CD14-positive monocyte (primary cell): ENCODE data around the gene OGG1. TPM values are rescaled to one million over a fixed set of nuclear protein-coding genes. Genes with fewer than 3 reads are reported as not detected.

Experiments used
- DNase-seq, 3 donors: peaks; one replicate each; pipeline ENCODE4 v3.0.0-alpha.2; 2011 to 2022
- H2AFZ ChIP-seq: 2 replicates; pipeline ENCODE4 v1.6.0; 2012; ENCODE audit warnings: mild to moderate bottlenecking, low read depth, low read length, inconsistent platforms; ENCODE audit not compliant: insufficient read depth, poor library complexity, severe bottlenecking
- H3K27ac ChIP-seq, 2 donors: 1 replicate in 1 of 2; 2 replicates in 1 of 2; pipeline ENCODE4 v1.5.1; 2012 to 2013; ENCODE audit warnings: low read length in 2 of 2, control low read depth in 1 of 2, inconsistent platforms in 1 of 2, low read depth in 1 of 2, mild to moderate bottlenecking in 1 of 2
- H3K27me3 ChIP-seq, 2 donors: one replicate each; pipeline versions ENCODE4 v1.6.0 to v1.6.1; 2011 to 2013; ENCODE audit warnings: low read length in 2 of 2; ENCODE audit not compliant: control insufficient read depth in 2 of 2, insufficient read depth in 2 of 2
- H3K36me3 ChIP-seq, 2 donors: replicated peaks in 1 of 2; 1 replicate in 1 of 2; 2 replicates in 1 of 2; pipeline versions ENCODE4 v1.5.1 to v1.6.1; 2012 to 2013; ENCODE audit warnings: low read length in 2 of 2, control low read depth in 1 of 2, inconsistent platforms in 1 of 2, mild to moderate bottlenecking in 1 of 2; ENCODE audit not compliant: insufficient read depth in 2 of 2, control insufficient read depth in 1 of 2
- H3K4me1 ChIP-seq, 2 donors: 1 replicate in 1 of 2; 2 replicates in 1 of 2; pipeline versions ENCODE4 v1.5.1 to v1.6.1; 2012 to 2013; ENCODE audit warnings: low read length in 2 of 2, control low read depth in 1 of 2, inconsistent platforms in 1 of 2, mild to moderate bottlenecking in 1 of 2, moderate library complexity in 1 of 2; ENCODE audit not compliant: insufficient read depth in 2 of 2, control insufficient read depth in 1 of 2
- H3K4me2 ChIP-seq: replicated peaks from 2 replicates; pipeline ENCODE3; 2012; ENCODE audit warnings: low read length, moderate library complexity, mild to moderate bottlenecking; ENCODE audit not compliant: poor library complexity, severe bottlenecking; ENCODE audit errors: extremely low read depth
- H3K4me3 ChIP-seq, 3 experiments: fragments of 200-600 bp in 1 of 3; sonication (generic) in 1 of 3; replicated peaks in 1 of 3; 1 replicate in 2 of 3; 2 replicates in 1 of 3; pipeline ENCODE4 v1.5.1; 2011 to 2013; ENCODE audit warnings: low read length in 3 of 3, mild to moderate bottlenecking in 3 of 3, control low read depth in 2 of 3, low read depth in 2 of 3, inconsistent platforms in 1 of 3, moderate library complexity in 1 of 3
- H3K79me2 ChIP-seq: 2 replicates; pipeline ENCODE4 v1.6.0; 2012; ENCODE audit warnings: mild to moderate bottlenecking, control low read depth, inconsistent platforms, low read length, moderate library complexity; ENCODE audit not compliant: insufficient read depth
- H3K9ac ChIP-seq: 2 replicates; pipeline ENCODE4 v1.6.0; 2017; ENCODE audit warnings: low read length, mild to moderate bottlenecking; ENCODE audit not compliant: insufficient read depth, poor library complexity, severe bottlenecking
- H3K9me3 ChIP-seq, 2 donors: replicated peaks in 1 of 2; 1 replicate in 1 of 2; 2 replicates in 1 of 2; pipeline versions ENCODE4 v1.5.1 to v1.6.1; 2012 to 2013; ENCODE audit warnings: low read length in 2 of 2, control low read depth in 1 of 2; ENCODE audit not compliant: control insufficient read depth in 1 of 2, insufficient read depth in 1 of 2
- H4K20me1 ChIP-seq: 2 replicates; pipeline ENCODE4 v1.6.0; 2012; ENCODE audit warnings: mild to moderate bottlenecking, low read length, control low read depth, moderate library complexity; ENCODE audit not compliant: insufficient read depth
- H3K27ac Mint-ChIP-seq, 7 donors: one replicate each; pipeline ENCODE4 v1.8.0; 2020; ENCODE audit warnings: mild to moderate bottlenecking in 7 of 7, mixed read lengths in 7 of 7, moderate library complexity in 6 of 7, inconsistent platforms in 2 of 7
- H3K27me3 Mint-ChIP-seq, 3 donors: one replicate each; pipeline ENCODE4 v1.8.0; 2021 to 2022; ENCODE audit warnings: low read depth in 3 of 3, mild to moderate bottlenecking in 3 of 3, mixed read lengths in 3 of 3, moderate library complexity in 3 of 3, inconsistent platforms in 1 of 3
- H3K36me3 Mint-ChIP-seq, 2 donors: one replicate each; pipeline ENCODE4 v1.8.0; 2020; ENCODE audit warnings: mixed read lengths in 2 of 2, inconsistent platforms in 1 of 2, mild to moderate bottlenecking in 1 of 2
- H3K4me1 Mint-ChIP-seq: one replicate; pipeline ENCODE4 v1.8.0; 2020; ENCODE audit warnings: mild to moderate bottlenecking, mixed read lengths
- H3K4me3 Mint-ChIP-seq, 2 donors: one replicate each; pipeline ENCODE4 v1.8.0; 2020; ENCODE audit warnings: mild to moderate bottlenecking in 2 of 2, mixed read lengths in 2 of 2, moderate library complexity in 1 of 2
- H3K9me3 Mint-ChIP-seq, 7 donors: one replicate each; pipeline ENCODE4 v1.8.0; 2020 to 2022; ENCODE audit warnings: mixed read lengths in 7 of 7, mild to moderate bottlenecking in 6 of 7, moderate library complexity in 6 of 7, inconsistent platforms in 2 of 7
- CTCF ChIP-seq: fragments of 200-600 bp; IDR thresholded peaks from one replicate; pipeline ENCODE4 v1.8.0; 2022; ENCODE audit warnings: antibody characterized with exemption, mild to moderate bottlenecking
- WGBS: methylation state at CpG from one replicate; pipeline ENCODE4 v1.1.5; 2013; ENCODE audit warnings: missing lambda C conversion rate; ENCODE audit not compliant: insufficient coverage; 5-methylcytosine and 5-hydroxymethylcytosine counted together
- intact Hi-C, 2 donors: fragments of 100-400 bp; cut with micrococcal nuclease; formaldehyde crosslinking; loops; one replicate each; pipeline versions ENCODE4 v1.15.0 to v1.15.1; 2023
- polyA plus RNA-seq, 3 donors: library from polyadenylated mRNA; depleted of rRNA in 1 of 3; unstranded in 2 of 3; stranded (reverse) in 1 of 3; fragments of 300-500 nt in 2 of 3; fragments of >200 nt in 1 of 3; fragmentation: Illumina TruSeq in 2 of 3; gene quantifications; 1 replicate in 2 of 3; 2 replicates in 1 of 3; pipeline ENCODE4 v1.2.3, GENCODE V29; 2012 to 2021

The OGG1 gene
- polyA plus RNA-seq, 3 donors, result 17.4 to 21.9 (median 20.5) TPM

- Mint-ChIP-seq H3K36me3 (peaks cover 41 to 44% of the 10 kb centered on the region in 2 donors), H3K9me3 (peaks cover 0 to 13% (median 4%) of the 10 kb centered on the region in 7 donors), H3K4me3 (peak overlapping the region; percentile 43 to 83), H3K27ac (no peak overlapping the region), H3K27me3 (peaks cover 36 to 55% (median 40%) of the 10 kb centered on the region in 3 donors), H3K4me1 (peaks cover 22% of the 10 kb centered on the region)
- H3K4me1 ChIP-seq, result peaks cover 15 to 24% of the 10 kb centered on the region in 2 donors
- H3K9ac ChIP-seq, result no peak overlapping the region
- peaks cover 34 to 35% of the 10 kb centered on the region in 2 donors for H3K36me3 ChIP-seq
- peaks cover 10 to 36% of the 10 kb centered on the region in 2 donors for H3K27me3 ChIP-seq
- no peak for DNase-seq
- peaks cover 52% of the 10 kb centered on the region for H4K20me1 ChIP-seq
- no peaks in the 10 kb centered on the region for H3K79me2 ChIP-seq
- H3K4me3 ChIP-seq, result peak overlapping the region in 1 of 3 experiments; percentile 20
- peak overlapping the region; percentile 47 for H3K4me2 ChIP-seq
- H3K27ac ChIP-seq, result no peak overlapping the region
- TF ChIP-seq CTCF, result no peak
- under 1% methylated on average over 61 of the region's 62 CpGs for WGBS
- no peaks in the 10 kb centered on the region for H3K9me3 ChIP-seq
- intact Hi-C loops, result no loop called here
- no peak overlapping the region for H2AFZ ChIP-seq
These were observed 45.1 kb upstream of the OGG1 start for GRCh38 chr3:9704347-9705322.

DNA sequence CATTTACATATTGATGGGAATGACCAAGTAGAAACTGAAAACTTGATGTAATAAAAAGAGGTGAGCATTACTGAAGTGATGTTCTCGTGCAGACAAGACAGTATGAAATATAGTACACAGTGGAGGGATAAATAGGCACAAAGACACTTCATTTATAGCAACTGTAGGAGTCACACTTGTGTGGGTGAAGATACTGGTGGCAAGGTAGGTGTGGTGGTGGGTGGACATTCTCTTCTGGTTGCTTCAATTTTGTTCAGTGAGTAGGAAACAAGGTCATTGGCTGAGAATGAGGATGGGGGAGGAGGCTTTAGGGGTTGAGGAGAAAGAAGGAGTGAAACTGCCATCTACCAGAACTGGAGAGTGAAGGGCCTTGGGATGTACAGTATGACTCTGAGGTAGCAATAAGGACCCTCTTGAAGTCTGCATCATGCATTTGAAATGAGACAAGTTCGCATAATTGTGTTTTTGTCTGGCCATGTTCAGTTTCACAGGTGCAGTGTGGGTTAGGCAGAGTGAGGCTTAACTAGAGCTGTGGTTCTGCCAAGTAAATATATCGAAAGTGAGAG is 39.5 kb upstream of the OGG1 start:
- no peaks in the 10 kb centered on the region for H3K9me3 ChIP-seq
- no peaks in the 10 kb centered on the region for H3K79me2 ChIP-seq
- Mint-ChIP-seq H3K36me3 (peaks cover 3 to 4% of the 10 kb centered on the region in 2 donors), H3K4me3 (no peak overlapping the region), H3K27ac (no peak overlapping the region), H3K4me1 (peaks cover 8% of the 10 kb centered on the region), H3K9me3 (peaks cover 0 to 3% (median 0%) of the 10 kb centered on the region in 7 donors), H3K27me3 (peaks cover 14 to 18% (median 16%) of the 10 kb centered on the region in 3 donors)
- WGBS, result 88% methylated on average over 3 of the region's 3 CpGs
- H4K20me1 ChIP-seq, result no peaks in the 10 kb centered on the region
- intact Hi-C loops, result no loop called here
- no peak overlapping the region for H2AFZ ChIP-seq
- no peak for TF ChIP-seq CTCF
- no peak overlapping the region for H3K9ac ChIP-seq
- H3K27me3 ChIP-seq, result peaks cover 0 to 12% of the 10 kb centered on the region in 2 donors
- H3K4me3 ChIP-seq, result no peak overlapping the region
- no peak for DNase-seq
- H3K4me2 ChIP-seq, result no peak overlapping the region
- no peaks in the 10 kb centered on the region for H3K36me3 ChIP-seq
- H3K4me1 ChIP-seq, result peaks cover 6 to 7% of the 10 kb centered on the region in 2 donors
- no peak overlapping the region for H3K27ac ChIP-seq
